Measurements from ENCODE around the gene GMIP. TPM values are rescaled to one million over a fixed set of nuclear protein-coding genes. Genes with fewer than 3 reads are reported as not detected.

Gene GMIP
- total RNA-seq, 1 donor from 2014 or later, result 54.4 TPM

- DNase-seq (no peak), ATAC-seq (no peak)
- TF ChIP-seq CTCF (IDR thresholded peaks at IDR 0.05), result no peak
- H3K36me3 ChIP-seq, result peaks cover 95% of the 10 kb centered on the region
- intact Hi-C loops (cut with DNase I), result no loop called here
- H3K27me3 ChIP-seq (ENCODE audit: low read depth), result no peaks in the 10 kb centered on the region
- no peaks in the 10 kb centered on the region for H3K4me1 ChIP-seq
- no peak overlapping the region for H3K4me3 ChIP-seq
- no peak overlapping the region for H3K27ac ChIP-seq
- no peaks in the 10 kb centered on the region for H3K9me3 ChIP-seq
Measured at GRCh38 chr19:19655641-19656343, 12.3 kb upstream of the GMIP start.

GRCh38 chr19:19655051-19655594, 11.7 kb upstream of the GMIP start:
- TF ChIP-seq CTCF (IDR thresholded peaks at IDR 0.05), result no peak
- Histone ChIP-seq H3K4me1 (no peaks in the 10 kb centered on the region), H3K27ac (no peak overlapping the region), H3K9me3 (no peaks in the 10 kb centered on the region), H3K36me3 (peaks cover 100% of the 10 kb centered on the region), H3K4me3 (no peak overlapping the region), H3K27me3 (ENCODE audit: low read depth) (no peaks in the 10 kb centered on the region)
- intact Hi-C loops (cut with DNase I), result no loop called here
- ATAC-seq (no peak), DNase-seq (no peak)

- Histone ChIP-seq H3K4me1 (no peaks in the 10 kb centered on the region), H3K36me3 (peaks cover 100% of the 10 kb centered on the region), H3K4me3 (no peak overlapping the region), H3K27me3 (ENCODE audit: low read depth) (no peaks in the 10 kb centered on the region), H3K9me3 (no peaks in the 10 kb centered on the region), H3K27ac (no peak overlapping the region)
- ATAC-seq (no peak), DNase-seq (no peak)
- TF ChIP-seq CTCF (IDR thresholded peaks at IDR 0.05), result no peak
- intact Hi-C loops (cut with DNase I), result no loop called here
Measured at GRCh38 chr19:19654441-19654840, 11.0 kb upstream of the GMIP start.

- H3K4me3 ChIP-seq, result no peak overlapping the region
- H3K27me3 ChIP-seq (ENCODE audit: low read depth), result no peaks in the 10 kb centered on the region
- H3K9me3 ChIP-seq, result no peaks in the 10 kb centered on the region
- H3K4me1 ChIP-seq, result no peaks in the 10 kb centered on the region
- no peak overlapping the region for H3K27ac ChIP-seq
- intact Hi-C loops (cut with DNase I), result no loop called here
- DNase-seq (no peak), ATAC-seq (no peak)
- peaks cover 100% of the 10 kb centered on the region for H3K36me3 ChIP-seq
- no peak for TF ChIP-seq CTCF (IDR thresholded peaks at IDR 0.05)
Measured at GRCh38 chr19:19653597-19654147, 10.2 kb upstream of the GMIP start.

GRCh38 chr19:19652482-19653295, 9.2 kb upstream of the GMIP start:
- no peaks in the 10 kb centered on the region for H3K27me3 ChIP-seq (ENCODE audit: low read depth)
- intact Hi-C loops (cut with DNase I), result no loop called here
- no peaks in the 10 kb centered on the region for H3K9me3 ChIP-seq
- H3K4me3 ChIP-seq, result no peak overlapping the region
- no peaks in the 10 kb centered on the region for H3K4me1 ChIP-seq
- ATAC-seq (no peak), DNase-seq (no peak)
- H3K36me3 ChIP-seq, result peaks cover 100% of the 10 kb centered on the region
- no peak for TF ChIP-seq CTCF (IDR thresholded peaks at IDR 0.05)
- no peak overlapping the region for H3K27ac ChIP-seq
